Thyroid gland (tissue), 4 donors: Measurements from ENCODE around the gene GPR78. TPM values are rescaled to one million over a fixed set of nuclear protein-coding genes. Genes with fewer than 3 reads are reported as not detected.

Source experiments
- DNase-seq, 2 donors: peaks; one replicate each; pipeline ENCODE4 v3.0.0-alpha.2; 2019
- H3K27ac ChIP-seq, 3 donors: fragments of 200-600 bp; sonication (generic); 1 replicate in 2 of 3; 2 replicates in 1 of 3; pipeline ENCODE4 v1.5.1; 2016 to 2019; ENCODE audit warnings: mild to moderate bottlenecking in 1 of 3, moderate library complexity in 1 of 3
- H3K27me3 ChIP-seq: fragments of 200-600 bp; sonication (generic); one replicate; pipeline ENCODE4 v1.5.1; 2019
- H3K36me3 ChIP-seq, 2 donors: fragments of 200-600 bp; sonication (generic); one replicate each; pipeline ENCODE4 v1.5.1; 2016 to 2019
- H3K4me1 ChIP-seq, 2 donors: fragments of 200-600 bp; sonication (generic); one replicate each; pipeline ENCODE4 v1.5.1; 2017 to 2019
- H3K4me3 ChIP-seq, 3 donors: fragments of 200-600 bp; sonication (generic); replicated peaks in 1 of 3; 1 replicate in 2 of 3; 2 replicates in 1 of 3; pipeline ENCODE4 v1.5.1; 2016; ENCODE audit warnings: mild to moderate bottlenecking in 1 of 3
- H3K9me3 ChIP-seq: fragments of 200-600 bp; sonication (generic); one replicate; pipeline ENCODE4 v1.5.1; 2017
- CTCF ChIP-seq, 6 experiments: fragments of 200-600 bp in 3 of 6; fragments of 450-650 bp in 3 of 6; sonication (generic) in 3 of 6; IDR thresholded peaks; one replicate each; pipeline ENCODE4 v1.5.1; 2016 to 2019; ENCODE audit warnings: antibody characterized with exemption in 6 of 6, mild to moderate bottlenecking in 2 of 6, inconsistent platforms in 1 of 6, moderate library complexity in 1 of 6
- POLR2A ChIP-seq, 2 donors: fragments of 450-650 bp; IDR thresholded peaks; one replicate each; pipeline ENCODE4 v1.6.1; 2017; ENCODE audit warnings: antibody characterized with exemption in 2 of 2, mild to moderate bottlenecking in 2 of 2, moderate library complexity in 1 of 2
- WGBS, 2 donors: methylation state at CpG; one replicate each; pipeline ENCODE4 v1.1.5; 2017; 5-methylcytosine and 5-hydroxymethylcytosine counted together
- intact Hi-C: fragments of 100-400 bp; cut with DNase I; formaldehyde crosslinking; loops from one replicate; pipeline ENCODE4 v1.15.1; 2023
- total RNA-seq, 4 donors: library from RNA; depleted of rRNA; stranded (reverse); fragments of >200 nt; gene quantifications; one replicate each; pipeline ENCODE4 v1.2.3, GENCODE V29; 2016

Gene GPR78
- total RNA-seq, 4 donors from 2014 or later, result not detected

GRCh38 chr4:8550691-8551090, 29.5 kb upstream of the GPR78 start:
- 75 to 87% methylated on average over 9 of the region's 9 CpGs for WGBS, 2 donors
- TF ChIP-seq CTCF (IDR thresholded peaks at IDR 0.05) (no peak), POLR2A (IDR thresholded peaks at IDR 0.05) (no peak)
- intact Hi-C loops, result no loop called here
- no peaks in the 10 kb centered on the region for H3K27me3 ChIP-seq
- no peaks in the 10 kb centered on the region for H3K36me3 ChIP-seq
- no peak for DNase-seq
- no peaks in the 10 kb centered on the region for H3K9me3 ChIP-seq
- H3K4me1 ChIP-seq, result peaks cover 3% of the 10 kb centered on the region in 2 donors
- no peak overlapping the region for H3K27ac ChIP-seq
- H3K4me3 ChIP-seq, result no peak overlapping the region

- Histone ChIP-seq H3K27ac (no peak overlapping the region), H3K4me3 (no peak overlapping the region), H3K36me3 (no peaks in the 10 kb centered on the region), H3K4me1 (peaks cover 12 to 15% of the 10 kb centered on the region in 2 donors), H3K9me3 (no peaks in the 10 kb centered on the region), H3K27me3 (no peaks in the 10 kb centered on the region)
- DNase-seq, result no peak
- 90 to 93% methylated on average over 4 of the region's 4 CpGs for WGBS, 2 donors
- intact Hi-C loops, result no loop called here
- no peak for TF ChIP-seq POLR2A (IDR thresholded peaks at IDR 0.05)
- TF ChIP-seq CTCF (IDR thresholded peaks at IDR 0.05), result no peak
These were observed 28.2 kb upstream of the GPR78 start for GRCh38 chr4:8552024-8552423.

- no peaks in the 10 kb centered on the region for H3K27me3 ChIP-seq
- no peak for DNase-seq
- H3K36me3 ChIP-seq, result no peaks in the 10 kb centered on the region
- intact Hi-C loops, result no loop called here
- no peak for TF ChIP-seq CTCF (IDR thresholded peaks at IDR 0.05)
- TF ChIP-seq POLR2A (IDR thresholded peaks at IDR 0.05), result no peak
- H3K4me1 ChIP-seq, result peaks cover 12 to 16% of the 10 kb centered on the region in 2 donors
- no peak overlapping the region for H3K4me3 ChIP-seq
- no peak overlapping the region for H3K27ac ChIP-seq
- H3K9me3 ChIP-seq, result no peaks in the 10 kb centered on the region
- WGBS, 2 donors, result 81 to 98% methylated on average over 2 to 8 of the region's 8 CpGs
These were observed 27.5 kb upstream of the GPR78 start for GRCh38 chr4:8552581-8553205.

DNA sequence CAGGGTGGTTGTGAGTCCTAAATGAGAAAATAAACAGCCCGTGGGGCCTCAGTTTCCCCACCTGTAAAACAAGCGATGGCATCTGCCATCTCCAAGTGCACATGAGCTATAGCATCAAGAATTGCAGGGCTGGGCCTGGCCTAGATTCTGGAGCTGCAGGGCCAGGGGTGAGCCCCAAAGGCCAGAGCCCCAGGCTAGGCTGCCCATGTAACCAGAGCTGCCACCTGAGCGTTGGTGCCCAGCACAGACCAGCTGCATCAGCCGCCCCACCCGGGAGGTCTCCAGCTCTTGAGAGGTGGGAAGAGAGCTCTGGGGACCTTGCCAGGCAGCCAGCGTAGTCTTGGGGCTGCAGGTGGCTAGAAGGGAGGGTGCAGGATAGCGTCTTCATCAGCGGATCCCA, 27.0 kb upstream of the GPR78 start:
- no peak overlapping the region for H3K27ac ChIP-seq
- H3K4me3 ChIP-seq, result no peak overlapping the region
- H3K4me1 ChIP-seq, result peaks cover 12 to 16% of the 10 kb centered on the region in 2 donors
- no peak for DNase-seq
- intact Hi-C loops, result no loop called here
- H3K27me3 ChIP-seq, result no peaks in the 10 kb centered on the region
- no peak for TF ChIP-seq POLR2A (IDR thresholded peaks at IDR 0.05)
- TF ChIP-seq CTCF (IDR thresholded peaks at IDR 0.05), result no peak
- H3K9me3 ChIP-seq, result no peaks in the 10 kb centered on the region
- H3K36me3 ChIP-seq, result no peaks in the 10 kb centered on the region
- WGBS, 2 donors, result 85 to 93% methylated on average over 7 to 8 of the region's 8 CpGs

GRCh38 chr4:8553991-8554405, 26.2 kb upstream of the GPR78 start:
- 86 to 94% methylated on average over 9 to 12 of the region's 12 CpGs for WGBS, 2 donors
- no peak for TF ChIP-seq CTCF (IDR thresholded peaks at IDR 0.05)
- no peak for TF ChIP-seq POLR2A (IDR thresholded peaks at IDR 0.05)
- no peak for DNase-seq

More at GRCh38 chr4:8553991-8554405, 26.2 kb upstream of the GPR78 start:
- Histone ChIP-seq H3K36me3 (no peaks in the 10 kb centered on the region), H3K4me1 (peaks cover 12 to 16% of the 10 kb centered on the region in 2 donors), H3K27me3 (no peaks in the 10 kb centered on the region), H3K27ac (no peak overlapping the region), H3K4me3 (no peak overlapping the region), H3K9me3 (no peaks in the 10 kb centered on the region)
- intact Hi-C loops, result no loop called here
